GM10266 (cell line): ENCODE results near the gene EZR.
"Not testable (repeated sequence)": the region's sequence is repeated elsewhere in the genome, so short reads cannot be mapped to it uniquely, and the experiment has no call there.

Source experiments
- DNase-seq: peaks from one replicate; pipeline ENCODE4 v3.0.0; 2012; ENCODE audit errors: extremely low spot score
- TF ChIP-seq, protein P1 (sequence below): IDR thresholded peaks from 2 replicates; pipeline ENCODE4 v1.5.1; 2012; ENCODE audit warnings: mild to moderate bottlenecking, low read depth; ENCODE audit not compliant: control insufficient read depth, insufficient read depth; ENCODE audit errors: missing control alignments

Gene EZR

DNA sequence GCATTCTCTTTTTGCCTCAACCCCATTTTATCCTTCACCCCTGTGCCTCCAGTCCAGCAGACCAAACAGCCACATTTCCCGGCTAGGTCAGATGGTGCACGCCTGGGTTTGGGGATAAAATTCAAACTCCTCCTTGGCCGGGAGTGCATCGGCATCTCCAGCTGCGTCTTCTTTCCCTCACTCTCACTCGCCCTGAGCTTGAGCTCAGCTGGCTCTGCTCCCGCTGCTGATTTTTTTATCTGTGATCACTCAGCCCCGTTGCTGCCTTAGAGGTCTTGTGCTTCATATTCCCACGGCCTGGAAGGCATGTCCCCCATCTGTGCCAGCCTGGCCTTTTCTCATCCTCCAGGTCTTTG is 6.8 kb upstream of the EZR start:
- no peak for DNase-seq
- TF ChIP-seq, protein P1, sequence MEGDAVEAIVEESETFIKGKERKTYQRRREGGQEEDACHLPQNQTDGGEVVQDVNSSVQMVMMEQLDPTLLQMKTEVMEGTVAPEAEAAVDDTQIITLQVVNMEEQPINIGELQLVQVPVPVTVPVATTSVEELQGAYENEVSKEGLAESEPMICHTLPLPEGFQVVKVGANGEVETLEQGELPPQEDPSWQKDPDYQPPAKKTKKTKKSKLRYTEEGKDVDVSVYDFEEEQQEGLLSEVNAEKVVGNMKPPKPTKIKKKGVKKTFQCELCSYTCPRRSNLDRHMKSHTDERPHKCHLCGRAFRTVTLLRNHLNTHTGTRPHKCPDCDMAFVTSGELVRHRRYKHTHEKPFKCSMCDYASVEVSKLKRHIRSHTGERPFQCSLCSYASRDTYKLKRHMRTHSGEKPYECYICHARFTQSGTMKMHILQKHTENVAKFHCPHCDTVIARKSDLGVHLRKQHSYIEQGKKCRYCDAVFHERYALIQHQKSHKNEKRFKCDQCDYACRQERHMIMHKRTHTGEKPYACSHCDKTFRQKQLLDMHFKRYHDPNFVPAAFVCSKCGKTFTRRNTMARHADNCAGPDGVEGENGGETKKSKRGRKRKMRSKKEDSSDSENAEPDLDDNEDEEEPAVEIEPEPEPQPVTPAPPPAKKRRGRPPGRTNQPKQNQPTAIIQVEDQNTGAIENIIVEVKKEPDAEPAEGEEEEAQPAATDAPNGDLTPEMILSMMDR, result no peak

DNA sequence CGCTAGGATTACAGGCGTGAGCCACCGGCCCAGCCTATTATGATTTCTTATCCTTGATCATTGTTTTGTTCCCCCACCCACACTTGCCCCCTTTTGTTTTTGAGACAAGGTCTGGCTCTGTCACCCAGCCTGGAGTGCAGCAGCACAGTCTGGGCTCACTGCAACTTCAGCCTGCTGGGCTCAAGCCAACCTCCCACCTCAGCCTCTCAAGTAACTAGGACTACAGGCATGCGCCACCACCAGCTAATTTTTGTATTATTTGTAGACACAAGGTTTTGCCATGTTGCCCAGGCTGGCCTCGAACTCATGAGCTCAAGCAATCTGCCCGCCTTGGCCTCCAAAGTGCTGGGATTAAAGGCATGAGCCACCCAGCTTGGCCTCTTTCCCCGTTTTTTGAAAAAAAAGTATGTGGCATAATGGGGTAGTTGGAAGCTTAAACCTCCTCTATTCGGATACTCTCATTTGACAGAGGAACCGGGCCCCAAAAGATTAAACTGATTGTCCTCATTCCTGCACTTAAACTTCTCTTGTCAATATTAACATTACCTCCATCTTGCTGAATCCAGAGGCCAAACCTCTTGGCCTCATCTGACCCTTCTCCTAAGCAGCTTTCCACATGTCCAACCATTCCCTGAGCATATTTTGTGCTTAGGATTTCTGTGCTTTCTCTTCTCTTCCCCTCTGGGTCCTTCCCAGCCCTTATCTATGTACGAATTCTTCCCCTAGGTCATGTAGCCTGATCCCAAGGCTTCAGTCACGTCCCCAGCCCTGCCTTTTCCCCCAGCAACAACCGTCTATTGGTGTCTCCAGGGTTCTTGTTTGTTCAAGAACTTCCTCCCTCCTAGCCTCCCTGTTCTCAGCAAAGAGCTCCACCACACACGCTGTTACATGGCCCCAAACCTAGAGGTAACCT is 6.1 kb upstream of the EZR start:
- TF ChIP-seq, protein P1, result no peak
- no peak for DNase-seq

DNA sequence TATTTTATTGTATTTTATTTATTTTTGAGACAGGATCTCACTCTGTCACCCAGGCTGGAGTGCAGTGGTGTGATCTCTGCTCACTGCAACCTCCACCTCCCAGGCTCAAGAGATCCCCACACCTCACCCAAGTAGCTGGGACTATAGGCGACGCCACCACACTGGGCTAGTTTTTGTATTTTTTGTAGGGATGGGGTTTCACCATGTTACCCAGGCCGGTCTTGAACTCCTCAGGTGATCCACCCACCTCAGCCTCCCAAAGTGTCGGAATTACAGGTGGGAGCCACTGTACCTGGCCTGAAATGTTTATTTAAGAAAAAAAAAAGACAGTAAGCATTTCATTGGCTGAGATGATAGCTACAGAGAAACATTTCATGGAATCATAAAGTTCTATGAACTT is 4.4 kb upstream of the EZR start:
- DNase-seq, result not testable (repeated sequence)

DNA sequence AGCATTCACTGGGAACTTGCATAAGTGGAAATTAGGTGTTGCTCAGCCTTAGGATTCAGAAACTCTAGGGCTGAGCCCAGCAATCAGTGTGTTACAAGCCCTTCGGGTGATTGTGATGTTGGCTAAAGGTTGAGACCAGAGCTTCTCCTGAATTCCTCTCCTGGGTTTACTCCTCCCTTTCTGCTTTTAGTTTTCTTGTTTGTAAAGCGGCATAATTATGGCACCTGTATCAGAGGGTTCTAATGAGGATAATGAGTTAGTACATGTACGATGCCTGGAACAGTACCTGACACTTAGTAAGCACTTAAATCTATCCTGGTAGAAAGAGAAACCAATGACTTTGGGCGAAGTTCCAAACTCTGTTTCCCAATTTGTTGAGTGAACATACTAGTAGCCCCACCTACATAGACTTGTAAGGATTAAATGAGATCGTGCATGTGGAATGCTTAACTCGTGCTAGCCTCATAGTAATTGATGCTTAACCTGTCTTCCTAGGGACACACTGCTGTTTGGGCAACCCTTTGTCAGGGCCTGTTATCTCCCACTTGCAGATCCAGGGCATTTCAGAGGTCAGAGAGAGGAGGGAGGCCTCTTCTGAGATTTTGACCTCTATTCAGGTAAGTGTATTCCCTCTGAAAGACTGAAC is 932 bp upstream of the EZR start:
- DNase-seq, result no peak
- TF ChIP-seq, protein P1, result no peak

DNA sequence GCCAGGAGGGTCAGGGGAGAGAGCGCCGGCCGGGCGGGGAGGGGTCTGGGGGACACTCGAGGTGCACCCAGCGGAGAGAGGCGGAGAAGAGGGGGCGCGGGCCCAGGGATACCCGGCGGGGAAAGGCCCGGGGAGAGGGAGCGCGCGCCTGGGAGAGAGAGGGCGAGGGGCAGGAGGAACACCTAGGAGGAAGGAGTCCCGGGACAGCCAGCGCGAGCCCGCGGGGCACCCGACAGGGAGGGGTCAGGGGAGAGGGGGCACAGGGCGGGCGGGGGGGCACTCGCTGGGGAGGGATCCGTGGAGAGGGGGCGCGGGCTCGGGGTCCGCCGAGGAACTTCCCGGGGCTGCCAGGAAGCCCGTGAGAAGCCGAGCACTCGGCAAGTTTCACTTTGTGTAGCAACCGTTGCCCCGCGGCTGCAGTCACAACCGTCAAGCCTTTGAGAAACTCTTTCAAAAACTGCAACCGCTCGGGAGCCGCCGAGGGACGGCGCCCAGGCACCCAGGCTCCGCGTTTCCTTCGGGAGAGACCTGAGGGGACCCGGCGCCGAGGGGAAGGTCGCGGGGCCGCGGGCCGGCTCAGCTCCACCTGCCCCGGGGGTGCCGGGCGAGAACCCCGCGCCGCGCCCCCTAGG is 471 bp downstream of the EZR start:
- peak; percentile 83 for DNase-seq
- TF ChIP-seq, protein P1, result no peak

DNA sequence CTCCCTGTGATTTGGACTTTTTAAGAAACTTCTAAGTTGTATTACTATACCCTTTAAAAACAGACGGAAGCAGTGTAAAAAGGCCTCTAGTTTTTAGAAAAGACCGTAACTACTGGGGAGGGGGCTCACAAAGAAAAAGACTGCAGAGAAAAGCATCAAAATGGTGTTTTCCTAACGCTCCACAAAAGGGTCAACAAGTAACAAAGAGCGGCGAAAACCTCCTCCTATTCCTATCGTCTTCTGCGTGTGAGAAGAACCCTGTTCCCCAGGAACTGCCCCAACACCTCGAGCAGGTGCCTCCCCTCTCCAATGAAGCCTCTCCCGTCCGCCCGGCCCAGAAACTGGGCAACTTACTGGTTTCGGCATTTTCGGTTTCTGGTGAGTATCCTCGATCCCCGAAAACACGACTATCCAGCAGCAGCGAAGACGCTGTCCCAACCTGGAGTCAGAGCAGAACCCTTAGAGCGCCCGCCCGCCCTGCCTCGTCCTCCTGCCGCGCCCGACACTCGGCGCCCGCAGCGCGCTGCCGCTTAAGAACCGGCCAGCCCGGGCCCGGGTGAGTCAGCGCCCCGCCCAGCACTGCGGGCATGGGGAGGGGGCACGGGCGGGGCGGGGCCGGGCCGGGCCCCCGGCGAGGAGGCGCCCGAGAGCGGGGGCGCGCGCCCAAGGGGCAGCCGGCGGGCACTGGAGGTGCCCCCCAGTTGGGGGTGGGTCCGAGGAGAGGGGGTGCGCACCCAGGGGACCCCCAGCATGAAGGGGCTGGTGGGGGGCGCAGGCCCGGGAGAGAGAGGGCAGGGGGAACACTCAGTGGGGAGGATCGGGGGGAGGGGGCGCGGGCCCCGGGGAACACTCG is 1.2 kb downstream of the EZR start:
- peak; percentile 80 for DNase-seq
- TF ChIP-seq, protein P1, result no peak

DNA sequence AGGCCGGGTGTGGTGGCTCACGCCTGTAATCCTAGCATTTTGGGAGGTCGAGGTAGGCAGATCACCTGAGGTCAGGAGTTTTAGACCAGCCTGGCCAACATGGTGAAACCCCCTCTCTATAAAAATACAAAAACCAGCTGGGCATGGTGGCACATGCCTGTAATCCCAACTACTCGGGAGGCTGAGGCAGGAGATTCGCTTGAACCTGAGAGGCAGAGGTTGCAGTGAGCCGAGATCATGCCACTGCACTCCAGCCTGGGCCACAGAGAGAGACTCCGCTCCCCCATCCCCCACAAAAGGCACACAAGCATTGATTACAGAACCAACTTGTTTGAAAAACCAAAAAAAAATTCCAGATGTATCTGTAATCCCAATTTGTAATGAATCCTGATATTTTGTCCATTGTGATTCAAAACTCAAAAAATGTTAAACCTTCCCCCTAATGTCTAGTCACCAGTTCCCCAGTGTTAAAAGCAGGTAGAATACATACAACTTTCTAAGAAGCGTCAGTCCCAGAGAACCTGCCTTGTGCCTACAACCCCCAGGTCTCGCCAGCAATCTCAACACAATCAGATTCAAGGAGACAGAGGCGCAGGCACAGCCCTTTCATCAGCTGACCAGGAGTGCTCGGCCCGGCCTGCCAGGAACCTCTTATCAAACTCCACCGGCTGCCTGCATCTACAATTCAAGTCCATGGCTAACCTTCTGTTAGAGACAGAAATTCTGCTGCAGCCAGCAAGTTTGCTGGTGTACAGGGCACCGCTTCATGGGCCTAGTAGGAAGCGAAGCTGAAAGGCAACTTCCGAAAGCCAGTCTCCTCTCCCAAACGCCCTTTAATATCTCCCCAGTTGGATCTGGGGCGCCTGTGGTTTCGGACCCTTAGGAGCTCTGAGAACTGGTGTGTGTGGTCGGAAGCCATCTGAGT is 2.1 kb downstream of the EZR start:
- no peak for DNase-seq
- TF ChIP-seq, protein P1, result no peak
